Rectal smooth muscle tissue (tissue), 1 donor: Measurements from ENCODE around the gene MELTF.

Source experiments
- H3K27ac ChIP-seq: one replicate; pipeline ENCODE4 v1.7.0; 2013; ENCODE audit warnings: low read depth, low read length, inconsistent platforms
- H3K27me3 ChIP-seq: one replicate; pipeline ENCODE4 v1.7.0; 2013; ENCODE audit warnings: low read length; ENCODE audit not compliant: control insufficient read depth, insufficient read depth
- H3K36me3 ChIP-seq: one replicate; pipeline ENCODE4 v1.7.0; 2013; ENCODE audit warnings: low read length; ENCODE audit not compliant: control insufficient read depth, insufficient read depth
- H3K4me1 ChIP-seq: one replicate; pipeline ENCODE4 v1.7.0; 2013; ENCODE audit warnings: low read length; ENCODE audit not compliant: control insufficient read depth, insufficient read depth
- H3K4me3 ChIP-seq: one replicate; pipeline ENCODE4 v1.7.0; 2013; ENCODE audit warnings: low read length
- H3K9ac ChIP-seq: one replicate; pipeline ENCODE4 v1.7.0; 2013; ENCODE audit warnings: low read length

The MELTF gene

DNA sequence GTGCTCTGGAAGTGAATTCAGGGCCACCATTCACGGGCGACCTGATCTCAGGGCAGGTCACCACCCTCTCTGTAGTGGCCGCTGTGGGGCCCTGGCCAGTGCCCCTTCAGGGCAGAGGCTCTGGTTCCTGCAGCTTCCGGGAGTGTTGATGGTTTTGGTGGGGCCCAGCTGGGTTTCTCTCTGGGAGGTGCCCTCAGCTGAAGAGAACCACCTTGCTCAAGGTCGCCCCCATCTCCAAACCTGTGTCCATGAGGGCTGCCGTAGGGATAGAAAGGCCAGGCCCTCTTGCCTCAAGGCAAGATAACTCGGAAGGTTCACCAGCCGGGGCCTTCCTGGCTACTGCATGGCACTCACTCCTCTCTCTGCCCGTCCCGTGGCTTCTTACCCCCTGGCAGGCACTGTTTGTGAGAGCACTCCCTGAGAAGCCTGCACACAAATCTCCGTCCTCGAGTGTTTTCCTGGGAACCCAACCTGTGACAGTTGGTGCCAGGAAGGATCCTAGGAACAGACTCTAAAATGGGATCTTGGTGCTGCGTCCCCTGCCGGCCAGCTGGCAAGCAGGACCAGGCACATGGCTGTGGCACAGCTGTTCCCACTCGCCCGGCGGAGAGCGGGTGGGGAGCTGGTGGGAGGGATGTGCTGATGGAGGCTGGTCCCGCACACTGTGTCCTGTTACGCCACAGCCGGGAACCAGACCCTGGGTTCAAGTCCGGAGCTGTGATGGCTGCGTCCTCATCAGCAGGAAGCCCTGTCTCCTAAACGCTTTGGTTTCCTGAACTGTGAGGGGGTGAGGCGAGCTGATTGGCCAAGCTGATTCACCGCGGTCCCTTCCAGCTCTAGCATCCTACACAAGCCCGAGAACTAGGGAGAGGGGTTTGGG is 37.8 kb downstream of the MELTF start:
- no peaks in the 10 kb centered on the region for H3K27me3 ChIP-seq
- no peak overlapping the region for H3K9ac ChIP-seq
- no peak overlapping the region for H3K27ac ChIP-seq
- no peaks in the 10 kb centered on the region for H3K4me1 ChIP-seq
- no peak overlapping the region for H3K4me3 ChIP-seq
- H3K36me3 ChIP-seq = no peaks in the 10 kb centered on the region

DNA sequence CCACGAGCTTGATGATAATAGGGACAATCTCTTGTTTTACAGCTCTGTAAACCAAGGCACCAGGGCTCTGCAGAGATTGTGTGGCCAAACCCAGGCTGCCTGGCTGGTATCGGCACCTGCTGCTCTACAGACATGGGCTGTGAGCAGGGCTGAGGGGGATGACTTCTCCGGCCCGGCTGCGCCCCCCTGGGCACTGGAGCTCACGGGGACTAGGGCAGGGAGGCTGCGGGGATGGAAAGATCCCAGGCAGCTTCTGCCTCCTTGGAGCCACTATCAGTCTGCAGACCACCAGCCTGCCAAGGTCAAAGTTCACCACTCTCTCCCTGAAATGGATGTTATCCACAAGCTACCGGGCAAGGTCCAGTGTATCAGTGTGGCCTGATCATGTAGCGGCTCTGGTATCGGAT is 39.0 kb downstream of the MELTF start:
- Histone ChIP-seq H3K4me1 (no peaks in the 10 kb centered on the region), H3K36me3 (no peaks in the 10 kb centered on the region), H3K27ac (no peak overlapping the region)

GRCh38 chr3:196989721-196990262 is 39.8 kb downstream of the MELTF start:
- Histone ChIP-seq H3K27me3 (no peaks in the 10 kb centered on the region), H3K9ac (no peak overlapping the region), H3K27ac (no peak overlapping the region), H3K36me3 (no peaks in the 10 kb centered on the region), H3K4me1 (no peaks in the 10 kb centered on the region), H3K4me3 (no peak overlapping the region)

More for the DNA sequence above, 39.0 kb downstream of the MELTF start:
- H3K4me3 ChIP-seq = no peak overlapping the region
- no peak overlapping the region for H3K9ac ChIP-seq
- H3K27me3 ChIP-seq = no peaks in the 10 kb centered on the region

DNA sequence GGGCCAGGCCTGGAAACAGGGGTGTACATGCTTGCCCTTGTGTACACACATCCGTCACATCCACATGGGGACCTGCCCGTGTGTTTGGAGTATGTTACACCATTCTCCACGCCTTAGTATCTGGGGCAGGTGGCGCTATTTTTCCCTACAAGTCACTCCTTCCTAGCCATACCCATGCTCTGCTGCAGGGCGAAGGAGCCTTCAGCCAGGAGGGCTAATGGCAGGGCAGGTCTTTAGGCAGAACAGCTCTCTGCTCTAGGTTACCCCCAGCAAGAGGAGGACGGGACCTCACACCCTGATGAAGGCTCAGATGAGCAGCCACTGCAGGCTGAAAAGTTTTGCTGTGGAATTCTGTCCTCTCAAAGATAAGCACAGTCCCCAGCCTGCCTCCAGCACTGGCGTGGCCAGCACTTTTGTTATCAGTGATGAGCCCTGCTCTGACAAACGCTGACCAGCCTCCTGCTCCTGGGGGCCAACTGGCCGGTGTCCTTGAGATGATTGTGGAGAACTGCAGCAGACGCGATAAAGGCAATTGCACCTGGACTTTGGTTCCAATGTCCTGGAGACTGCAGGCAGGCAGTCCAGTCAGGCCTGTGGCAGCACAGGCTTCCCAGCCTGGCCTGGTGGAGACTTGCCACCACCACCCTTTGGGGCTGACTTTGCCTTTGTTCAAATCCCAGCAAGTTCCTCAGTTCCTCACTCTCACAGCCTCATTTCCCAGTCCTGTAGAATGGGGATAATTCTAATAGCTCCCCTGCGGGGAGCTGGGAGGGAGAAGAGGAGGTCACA is 41.2 kb downstream of the MELTF start:
- no peak overlapping the region for H3K27ac ChIP-seq
- H3K27me3 ChIP-seq = no peaks in the 10 kb centered on the region
- H3K9ac ChIP-seq = no peak overlapping the region
- no peaks in the 10 kb centered on the region for H3K4me1 ChIP-seq
- no peak overlapping the region for H3K4me3 ChIP-seq
- no peaks in the 10 kb centered on the region for H3K36me3 ChIP-seq

DNA sequence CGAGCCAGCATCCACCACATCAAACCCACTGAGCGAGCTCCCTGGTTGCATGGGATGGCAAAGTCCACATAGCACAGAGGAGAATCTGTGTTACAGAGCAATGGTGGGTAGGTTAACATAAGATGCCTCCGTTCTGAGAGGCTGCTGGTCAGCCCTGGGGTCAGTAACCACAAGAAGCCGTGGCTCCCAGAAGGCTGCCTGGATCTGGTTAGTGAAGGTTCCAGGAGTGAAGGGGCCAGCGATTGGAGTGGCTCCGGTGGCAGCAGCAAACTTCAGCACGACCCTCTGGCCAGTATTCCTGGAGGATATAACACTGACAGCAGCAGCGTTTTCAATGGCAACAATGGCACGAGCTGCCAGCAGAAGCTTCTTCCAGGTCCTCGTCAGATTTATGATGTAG is 42.6 kb downstream of the MELTF start:
- H3K36me3 ChIP-seq = no peaks in the 10 kb centered on the region
- H3K4me1 ChIP-seq = no peaks in the 10 kb centered on the region
- H3K27ac ChIP-seq = no peak overlapping the region

DNA sequence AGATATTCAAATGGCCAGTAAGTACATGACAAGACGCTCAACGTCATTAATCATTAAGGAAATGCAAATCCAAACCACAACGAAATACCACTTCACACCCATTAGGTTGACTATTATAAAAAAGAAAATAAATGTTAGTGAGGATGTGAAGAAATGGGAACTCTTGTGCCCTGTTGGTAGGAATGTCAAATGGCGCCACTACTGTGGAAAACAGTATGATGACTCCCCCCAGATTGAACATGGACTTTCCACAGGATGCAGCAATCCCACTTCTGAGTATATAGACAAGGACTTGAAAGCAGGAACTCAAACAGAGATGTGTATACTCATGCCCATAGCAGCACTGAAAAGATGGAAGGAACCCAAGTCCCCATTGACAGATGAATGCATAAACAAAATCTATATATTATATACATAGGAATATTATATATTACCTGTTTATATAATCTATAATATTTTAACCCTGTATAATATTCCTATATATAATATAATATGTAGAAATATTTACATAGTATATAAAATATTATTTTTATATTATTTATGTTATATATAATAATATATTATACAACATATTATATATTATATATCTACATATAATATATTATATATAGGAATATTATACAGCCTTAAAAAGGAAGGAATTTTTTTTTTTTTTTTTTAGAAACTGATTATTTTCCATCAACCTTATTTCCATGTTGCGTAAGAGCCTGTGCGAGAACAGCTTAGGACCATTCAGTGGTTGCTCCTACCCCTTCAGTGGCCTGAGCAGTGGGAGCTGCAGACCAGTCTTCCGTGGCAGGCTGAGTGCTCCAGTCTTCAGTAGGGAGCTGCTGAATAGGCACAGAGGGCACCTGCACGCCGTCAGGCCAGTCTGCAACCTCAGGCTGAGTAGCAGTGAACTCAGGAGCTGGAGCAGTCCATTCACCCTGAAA is 43.4 kb downstream of the MELTF start:
- Histone ChIP-seq H3K4me3 (no peak overlapping the region), H3K4me1 (no peaks in the 10 kb centered on the region), H3K36me3 (no peaks in the 10 kb centered on the region), H3K27me3 (no peaks in the 10 kb centered on the region), H3K9ac (no peak overlapping the region), H3K27ac (no peak overlapping the region)

More for the DNA sequence above, 42.6 kb downstream of the MELTF start:
- Histone ChIP-seq H3K9ac (no peak overlapping the region), H3K27me3 (no peaks in the 10 kb centered on the region), H3K4me3 (no peak overlapping the region)

GRCh38 chr3:196985298-196985697 is 44.3 kb downstream of the MELTF start:
- H3K36me3 ChIP-seq = no peaks in the 10 kb centered on the region
- no peaks in the 10 kb centered on the region for H3K4me1 ChIP-seq
- H3K27ac ChIP-seq = no peak overlapping the region
- no peak overlapping the region for H3K9ac ChIP-seq
- H3K27me3 ChIP-seq = no peaks in the 10 kb centered on the region
- H3K4me3 ChIP-seq = no peak overlapping the region

DNA sequence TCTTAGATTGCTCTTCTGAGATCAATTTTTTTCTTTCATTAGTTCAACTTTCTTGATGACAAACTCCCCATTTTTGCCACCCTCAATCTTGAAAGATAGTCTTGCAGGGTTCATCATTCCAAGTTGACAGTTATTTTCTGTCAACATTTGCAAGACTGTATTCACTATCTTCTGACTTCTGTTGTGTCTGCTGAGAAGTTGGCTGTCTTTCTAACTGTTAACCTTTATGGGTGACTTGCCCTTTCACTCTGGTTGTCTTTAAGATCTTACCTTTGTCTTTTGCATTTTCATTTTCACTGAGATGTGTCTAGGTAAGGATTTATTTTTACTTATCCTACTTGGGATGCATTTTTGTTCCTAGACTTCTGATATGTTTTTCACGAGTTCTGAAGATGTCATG is 46.4 kb downstream of the MELTF start:
- Histone ChIP-seq H3K36me3 (no peaks in the 10 kb centered on the region), H3K4me3 (no peak overlapping the region), H3K27me3 (no peaks in the 10 kb centered on the region), H3K27ac (no peak overlapping the region), H3K9ac (no peak overlapping the region), H3K4me1 (no peaks in the 10 kb centered on the region)

DNA sequence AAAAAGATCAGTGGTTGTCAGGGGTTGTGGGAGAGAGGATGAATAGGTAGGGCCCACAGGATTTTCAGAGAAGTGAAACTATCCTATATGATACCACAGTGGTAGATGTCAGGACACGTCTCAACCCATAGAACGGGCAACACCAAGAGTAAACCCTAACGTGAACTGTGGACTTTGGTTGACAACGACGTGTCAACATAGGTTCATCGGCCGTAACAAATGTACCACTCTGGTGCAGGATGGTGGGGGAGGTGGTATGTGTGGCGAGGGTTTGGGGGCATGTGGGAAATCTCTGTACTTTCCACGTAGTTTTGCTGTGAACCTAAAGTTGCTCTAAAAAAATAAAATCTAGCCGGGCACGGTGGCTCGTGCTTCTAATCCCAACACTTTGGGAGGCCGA is 48.0 kb downstream of the MELTF start:
- no peaks in the 10 kb centered on the region for H3K27me3 ChIP-seq
- H3K4me1 ChIP-seq = no peaks in the 10 kb centered on the region
- H3K36me3 ChIP-seq = no peaks in the 10 kb centered on the region
- H3K27ac ChIP-seq = no peak overlapping the region
- H3K4me3 ChIP-seq = no peak overlapping the region
- H3K9ac ChIP-seq = no peak overlapping the region

DNA sequence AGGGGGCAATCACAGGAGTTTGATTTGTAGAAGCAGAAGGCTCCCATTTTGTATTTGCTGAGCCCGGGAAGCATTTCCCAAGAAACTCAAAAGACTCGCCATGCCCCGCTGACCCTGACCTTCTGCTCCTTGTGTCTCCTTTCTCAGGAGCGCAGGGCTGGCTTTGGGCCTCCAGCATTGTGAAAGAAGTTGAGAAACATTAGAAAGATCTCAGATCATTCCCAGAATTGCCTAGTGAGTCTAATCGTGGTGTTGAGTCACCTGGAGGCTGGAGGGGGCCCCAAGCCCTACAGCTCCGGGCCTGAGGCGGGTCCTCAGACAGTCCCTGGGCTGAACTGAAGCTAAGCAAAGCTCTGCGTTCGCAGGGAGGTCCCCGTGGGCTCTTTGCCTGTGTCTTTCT is 50.1 kb downstream of the MELTF start:
- Histone ChIP-seq H3K9ac (no peak overlapping the region), H3K27me3 (no peaks in the 10 kb centered on the region), H3K27ac (no peak overlapping the region), H3K4me1 (no peaks in the 10 kb centered on the region), H3K36me3 (no peaks in the 10 kb centered on the region), H3K4me3 (no peak overlapping the region)

GRCh38 chr3:196976941-196977340 is 52.7 kb downstream of the MELTF start:
- no peaks in the 10 kb centered on the region for H3K4me1 ChIP-seq
- H3K36me3 ChIP-seq = no peaks in the 10 kb centered on the region
- no peak overlapping the region for H3K9ac ChIP-seq
- no peak overlapping the region for H3K4me3 ChIP-seq
- H3K27ac ChIP-seq = no peak overlapping the region
- H3K27me3 ChIP-seq = no peaks in the 10 kb centered on the region

DNA sequence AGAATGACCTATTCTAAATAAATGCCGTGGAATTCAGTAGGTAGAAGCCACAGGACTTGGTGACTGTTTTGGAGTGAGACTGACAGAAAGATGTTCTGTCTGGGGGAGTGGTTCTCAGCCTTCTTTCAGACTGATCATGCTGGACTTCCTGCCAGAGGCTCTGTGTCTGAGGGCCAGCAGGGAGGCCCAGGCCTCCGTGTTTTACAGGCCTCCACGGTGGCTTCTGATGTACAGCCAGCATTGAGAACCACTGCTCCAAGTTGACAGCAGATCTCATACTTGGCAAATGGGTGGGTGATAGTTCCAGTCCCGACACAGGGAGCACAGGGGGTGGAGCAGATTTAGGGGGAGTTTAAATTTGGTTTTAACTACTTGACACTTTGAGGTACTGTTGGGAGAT is 54.3 kb downstream of the MELTF start:
- H3K4me3 ChIP-seq = no peak overlapping the region
- no peaks in the 10 kb centered on the region for H3K27me3 ChIP-seq
- no peaks in the 10 kb centered on the region for H3K4me1 ChIP-seq
- no peaks in the 10 kb centered on the region for H3K36me3 ChIP-seq
- H3K27ac ChIP-seq = no peak overlapping the region
- no peak overlapping the region for H3K9ac ChIP-seq
